Cardiac fibroblast (primary cell): Measurements from ENCODE around the gene LARGE1.

Source experiments
- DNase-seq, 2 donors: peaks; one replicate each; pipeline versions ENCODE4 v3.0.0 to v3.0.0-alpha.2; 2010; ENCODE audit warnings: low read depth in 2 of 2
- H3K4me3 ChIP-seq, 2 donors: replicated peaks in 1 of 2; 1 replicate in 1 of 2; 2 replicates in 1 of 2; pipeline ENCODE4 v1.5.1; 2011; ENCODE audit warnings: low read depth in 2 of 2, low read length in 2 of 2, mild to moderate bottlenecking in 2 of 2, moderate library complexity in 1 of 2
- TF ChIP-seq, protein P1 (sequence below): IDR thresholded peaks from one replicate; pipeline ENCODE4 v1.5.1; 2011; ENCODE audit warnings: low read depth, mild to moderate bottlenecking, low read length, inconsistent platforms

LARGE1 gene

DNA sequence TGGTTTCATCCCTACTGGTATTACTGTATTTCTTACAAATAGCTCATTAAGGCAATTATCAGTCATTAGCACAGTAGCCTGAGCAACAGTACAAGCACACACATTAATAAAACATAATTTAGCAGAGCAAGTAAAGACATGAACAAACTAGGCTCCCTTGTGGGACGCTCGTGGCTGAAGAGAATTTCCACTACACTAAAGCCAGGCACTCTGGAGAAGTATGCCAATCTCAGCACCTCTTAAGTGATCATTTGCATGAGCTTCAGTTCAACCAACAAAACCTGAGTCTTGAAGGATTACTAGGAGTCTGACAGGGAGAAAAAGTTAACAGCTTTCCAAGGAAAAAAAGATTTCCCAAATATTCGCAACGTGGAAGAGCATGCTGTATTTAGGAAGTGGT lies 109.1 kb downstream of the LARGE1 start:
- no peak for DNase-seq
- no peak overlapping the region for H3K4me3 ChIP-seq
- TF ChIP-seq, protein P1, sequence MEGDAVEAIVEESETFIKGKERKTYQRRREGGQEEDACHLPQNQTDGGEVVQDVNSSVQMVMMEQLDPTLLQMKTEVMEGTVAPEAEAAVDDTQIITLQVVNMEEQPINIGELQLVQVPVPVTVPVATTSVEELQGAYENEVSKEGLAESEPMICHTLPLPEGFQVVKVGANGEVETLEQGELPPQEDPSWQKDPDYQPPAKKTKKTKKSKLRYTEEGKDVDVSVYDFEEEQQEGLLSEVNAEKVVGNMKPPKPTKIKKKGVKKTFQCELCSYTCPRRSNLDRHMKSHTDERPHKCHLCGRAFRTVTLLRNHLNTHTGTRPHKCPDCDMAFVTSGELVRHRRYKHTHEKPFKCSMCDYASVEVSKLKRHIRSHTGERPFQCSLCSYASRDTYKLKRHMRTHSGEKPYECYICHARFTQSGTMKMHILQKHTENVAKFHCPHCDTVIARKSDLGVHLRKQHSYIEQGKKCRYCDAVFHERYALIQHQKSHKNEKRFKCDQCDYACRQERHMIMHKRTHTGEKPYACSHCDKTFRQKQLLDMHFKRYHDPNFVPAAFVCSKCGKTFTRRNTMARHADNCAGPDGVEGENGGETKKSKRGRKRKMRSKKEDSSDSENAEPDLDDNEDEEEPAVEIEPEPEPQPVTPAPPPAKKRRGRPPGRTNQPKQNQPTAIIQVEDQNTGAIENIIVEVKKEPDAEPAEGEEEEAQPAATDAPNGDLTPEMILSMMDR, result no peak

DNA sequence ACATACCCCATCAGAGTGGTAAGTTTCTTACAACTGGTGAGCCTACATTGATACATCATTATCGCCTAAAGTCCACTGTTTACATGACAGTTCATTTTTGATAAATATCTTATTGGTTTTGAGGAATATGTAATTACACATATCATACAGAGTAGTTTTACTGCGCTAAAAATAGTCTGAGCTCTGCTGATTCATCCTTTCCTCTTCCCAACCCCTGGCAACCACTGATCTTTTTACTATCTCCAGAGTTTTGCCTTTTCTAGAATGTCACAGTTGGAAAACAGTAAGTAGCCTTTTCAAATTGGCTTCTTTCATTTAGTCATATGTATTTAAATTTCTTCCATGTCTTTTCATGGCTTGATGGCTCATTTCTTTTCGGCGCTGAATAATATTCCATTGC lies 112.8 kb downstream of the LARGE1 start:
- TF ChIP-seq, protein P1, result no peak
- DNase-seq, result peak; percentile 33 to 42
- no peak overlapping the region for H3K4me3 ChIP-seq

DNA sequence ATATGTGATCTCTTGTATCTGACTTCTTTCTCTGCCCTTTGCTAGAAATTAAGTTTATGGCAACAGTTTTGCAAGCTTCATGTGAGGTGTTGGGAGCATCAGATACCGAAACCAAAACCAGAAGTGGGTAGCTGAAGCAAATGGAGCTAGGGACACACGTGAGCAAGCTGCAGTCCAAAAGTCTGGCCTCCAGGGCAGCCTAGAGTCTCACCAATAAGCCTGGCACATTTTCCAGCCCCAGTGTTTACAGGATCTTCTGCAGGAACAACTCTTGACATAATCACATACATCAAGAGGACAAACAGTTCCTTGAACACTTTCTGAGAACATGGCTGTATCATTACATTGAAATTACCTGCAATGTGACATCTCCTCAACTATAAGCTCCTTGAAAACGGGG lies 114.1 kb downstream of the LARGE1 start:
- TF ChIP-seq, protein P1, result no peak

DNA sequence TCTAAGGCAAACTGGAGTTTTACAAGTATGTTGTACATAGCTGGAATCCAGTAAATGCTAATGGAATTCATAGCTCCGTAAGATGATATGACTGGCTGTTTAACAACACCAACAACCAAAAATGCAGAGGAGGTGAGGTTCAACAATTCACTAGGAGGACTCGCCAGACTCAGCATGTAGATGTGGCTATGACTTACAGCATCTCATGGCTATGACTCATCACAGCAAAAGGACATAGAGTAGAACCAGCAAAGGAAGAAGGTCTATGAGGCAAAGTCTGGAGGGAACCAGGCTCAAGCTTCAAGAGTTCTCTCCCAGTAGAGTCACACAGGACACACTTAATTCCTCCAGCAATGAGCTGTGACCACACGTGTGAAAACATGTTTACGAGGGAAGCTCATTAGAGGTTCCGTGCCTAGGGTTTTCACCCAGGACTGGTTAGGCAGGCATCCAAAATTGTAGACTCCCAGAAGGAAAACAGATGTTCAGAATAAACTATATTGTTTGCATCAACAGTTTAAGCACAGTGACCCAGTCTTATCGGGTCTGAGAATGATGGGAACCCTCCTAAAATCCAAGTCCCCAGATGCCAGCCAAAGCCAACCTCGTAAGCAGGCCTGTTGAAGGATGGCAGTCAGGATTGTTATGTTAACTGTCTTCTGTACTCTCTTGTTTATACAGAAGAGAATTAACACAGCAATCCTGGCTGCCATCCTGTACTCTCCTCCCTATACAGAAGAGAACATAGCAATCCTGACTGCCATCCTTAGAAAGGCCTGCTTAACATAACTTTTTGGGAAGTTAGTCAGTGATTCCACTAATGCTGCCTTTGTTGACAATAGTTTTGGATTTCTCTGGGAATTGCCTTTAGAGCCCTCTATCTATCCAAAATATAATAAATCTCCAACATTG lies 116.6 kb downstream of the LARGE1 start:
- TF ChIP-seq, protein P1, result no peak
- peak; percentile 85 to 89 for DNase-seq
- no peak overlapping the region for H3K4me3 ChIP-seq

More for the DNA sequence above, 114.1 kb downstream of the LARGE1 start:
- H3K4me3 ChIP-seq, result no peak overlapping the region
- no peak for DNase-seq

DNA sequence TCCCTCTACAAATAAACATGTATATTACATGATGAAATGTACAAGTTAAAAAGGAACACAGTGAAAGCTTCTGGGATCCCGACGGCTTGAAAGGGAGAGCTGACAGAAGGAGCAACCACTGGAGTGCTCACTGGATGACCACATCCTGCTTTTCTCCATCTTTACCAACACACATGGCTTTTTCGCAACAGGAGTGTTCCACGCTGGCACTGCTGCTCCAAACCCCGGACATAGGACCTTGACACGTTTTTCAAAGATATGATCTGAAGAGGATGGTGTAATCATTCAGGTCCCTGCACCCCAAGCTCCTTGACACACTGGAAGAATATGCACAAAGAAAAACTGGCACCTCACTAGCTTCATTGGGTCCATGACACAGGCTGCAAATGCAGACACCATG lies 121.9 kb downstream of the LARGE1 start:
- DNase-seq, result no peak
- TF ChIP-seq, protein P1, result no peak
- no peak overlapping the region for H3K4me3 ChIP-seq

DNA sequence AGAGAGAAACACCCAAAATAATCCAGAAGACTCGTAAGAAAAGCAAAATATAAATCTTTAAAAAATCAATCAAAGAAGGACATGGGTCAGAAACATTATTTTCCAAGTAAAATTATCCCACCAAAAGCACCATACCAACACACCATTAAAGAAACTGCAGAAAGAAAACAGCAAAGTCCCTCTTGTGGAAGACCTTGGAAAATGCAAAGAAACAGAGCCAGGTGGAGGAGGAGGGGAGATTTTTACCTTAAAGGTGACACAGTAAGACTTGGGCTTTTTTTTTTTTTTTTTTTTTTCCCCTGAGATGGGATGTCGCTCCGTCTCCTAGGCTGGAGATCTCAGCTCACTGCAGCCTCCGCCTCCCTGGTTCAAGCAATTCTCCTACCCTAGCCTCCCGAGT lies 123.8 kb downstream of the LARGE1 start:
- TF ChIP-seq, protein P1, result no peak
- no peak for DNase-seq
- H3K4me3 ChIP-seq, result no peak overlapping the region
